Prostate gland (tissue), 2 donors: ENCODE measurements around the gene SLC6A14.

Source experiments
- POLR2AphosphoS5 ChIP-seq: sonication (generic); formaldehyde crosslinking; IDR thresholded peaks from one replicate; pipeline ENCODE4 v1.6.1; 2017; ENCODE audit warnings: antibody characterized with exemption
- TF ChIP-seq, protein P1 (sequence below), 4 experiments: fragments of 200-600 bp in 2 of 4; fragments of 450-650 bp in 2 of 4; sonication (generic) in 2 of 4; IDR thresholded peaks; 1 replicate in 3 of 4; 2 replicates in 1 of 4; pipeline ENCODE4 v1.5.1; 2016 to 2019; ENCODE audit warnings: antibody characterized with exemption in 4 of 4, mild to moderate bottlenecking in 2 of 4, moderate library complexity in 2 of 4

DNA sequence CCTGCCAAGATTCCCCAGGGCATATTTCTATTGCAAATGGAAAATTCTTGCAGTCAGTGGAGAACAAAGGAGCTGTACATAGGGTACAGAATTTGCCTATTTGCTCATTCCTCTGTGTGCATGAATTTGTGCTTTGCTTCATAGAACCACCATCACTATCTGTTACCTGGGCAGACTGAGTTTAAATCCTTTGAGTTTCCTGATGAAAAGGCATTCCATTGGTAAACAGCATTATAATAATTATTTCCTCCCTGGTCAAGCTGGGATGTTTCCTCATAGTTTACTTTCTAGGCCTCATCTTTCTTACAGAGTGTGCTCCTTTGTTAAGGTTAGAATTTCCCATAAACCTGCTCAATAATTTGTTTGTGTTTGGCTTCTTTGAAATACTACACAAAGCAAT, 809 bp upstream of the SLC6A14 start:
- TF ChIP-seq, protein P1, sequence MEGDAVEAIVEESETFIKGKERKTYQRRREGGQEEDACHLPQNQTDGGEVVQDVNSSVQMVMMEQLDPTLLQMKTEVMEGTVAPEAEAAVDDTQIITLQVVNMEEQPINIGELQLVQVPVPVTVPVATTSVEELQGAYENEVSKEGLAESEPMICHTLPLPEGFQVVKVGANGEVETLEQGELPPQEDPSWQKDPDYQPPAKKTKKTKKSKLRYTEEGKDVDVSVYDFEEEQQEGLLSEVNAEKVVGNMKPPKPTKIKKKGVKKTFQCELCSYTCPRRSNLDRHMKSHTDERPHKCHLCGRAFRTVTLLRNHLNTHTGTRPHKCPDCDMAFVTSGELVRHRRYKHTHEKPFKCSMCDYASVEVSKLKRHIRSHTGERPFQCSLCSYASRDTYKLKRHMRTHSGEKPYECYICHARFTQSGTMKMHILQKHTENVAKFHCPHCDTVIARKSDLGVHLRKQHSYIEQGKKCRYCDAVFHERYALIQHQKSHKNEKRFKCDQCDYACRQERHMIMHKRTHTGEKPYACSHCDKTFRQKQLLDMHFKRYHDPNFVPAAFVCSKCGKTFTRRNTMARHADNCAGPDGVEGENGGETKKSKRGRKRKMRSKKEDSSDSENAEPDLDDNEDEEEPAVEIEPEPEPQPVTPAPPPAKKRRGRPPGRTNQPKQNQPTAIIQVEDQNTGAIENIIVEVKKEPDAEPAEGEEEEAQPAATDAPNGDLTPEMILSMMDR (IDR thresholded peaks at IDR 0.05), result no peak
- no peak for TF ChIP-seq POLR2AphosphoS5
